ENCODE data around the gene SMURF2.

GRCh38 chr17:64574646-64575045, 87.5 kb downstream of the SMURF2 start:
- no peak for TF ChIP-seq POLR2A (IDR thresholded peaks at IDR 0.05; ENCODE audit: low read length)
- TF ChIP-seq REST (IDR thresholded peaks at IDR 0.05): no peak
- no peak for TF ChIP-seq CHD4 (IDR thresholded peaks at IDR 0.05; ENCODE audit: borderline replicate concordance)
- no peak for TF ChIP-seq CHD2 (IDR thresholded peaks at IDR 0.05; ENCODE audit: low read length, partially characterized antibody)
- TF ChIP-seq CTCF (IDR thresholded peaks at IDR 0.05): no peak
- TF ChIP-seq ZNF302 (CRISPR knock-in tag; IDR thresholded peaks at IDR 0.05): no peak
- TF ChIP-seq JUNB (IDR thresholded peaks at IDR 0.05): no peak
- TF ChIP-seq USF2 (IDR thresholded peaks at IDR 0.05): no peak
- no peak for TF ChIP-seq PBX3 (IDR thresholded peaks at IDR 0.05)
- no peak for TF ChIP-seq RAD21 (conservative IDR thresholded peaks at IDR 0.05 in 1 of 2, IDR thresholded peaks at IDR 0.05 in 1 of 2)
- no peak for TF ChIP-seq HDAC2 (IDR thresholded peaks at IDR 0.05)
- no peak for TF ChIP-seq PHF8 (IDR thresholded peaks at IDR 0.05; ENCODE audit: borderline replicate concordance, low read depth)
- TF ChIP-seq E2F6 (IDR thresholded peaks at IDR 0.05; ENCODE audit: borderline replicate concordance, low read depth): no peak
